HL-60 (cell line): Measurements from ENCODE around the gene NAV2.

ENCODE experiments used
- DNase-seq, 2 experiments: peaks; one replicate each; pipeline ENCODE4 v3.0.0-alpha.2; 2010 to 2020; ENCODE audit warnings: low read depth in 1 of 2, low spot score in 1 of 2
- H3K27ac ChIP-seq: fragments of 250-450 bp; sonication (Bioruptor Pico); replicated peaks from 2 replicates; pipeline ENCODE4 v1.5.1; 2020; ENCODE audit warnings: mild to moderate bottlenecking, moderate library complexity
- H3K27me3 ChIP-seq: fragments of 250-450 bp; sonication (Bioruptor Pico); 2 replicates; pipeline ENCODE4 v1.5.1; 2021; ENCODE audit warnings: mild to moderate bottlenecking, moderate library complexity; ENCODE audit not compliant: insufficient read depth, poor library complexity, severe bottlenecking
- H3K4me3 ChIP-seq: replicated peaks from 2 replicates; pipeline ENCODE4 v1.5.1; 2011; ENCODE audit warnings: mild to moderate bottlenecking, control low read depth, low read length; ENCODE audit not compliant: insufficient read depth
- CTCF ChIP-seq: IDR thresholded peaks from one replicate; pipeline ENCODE4 v1.5.1; 2011; ENCODE audit warnings: low read length, control low read depth, inconsistent platforms; ENCODE audit not compliant: insufficient read depth
- GABPA ChIP-seq: IDR thresholded peaks from 2 replicates; pipeline ENCODE4 v1.6.1; 2012; ENCODE audit warnings: low read depth
- POLR2AphosphoS5 ChIP-seq: IDR thresholded peaks from 2 replicates; pipeline ENCODE4 v1.6.1; 2012; ENCODE audit warnings: low read depth
- SPI1 ChIP-seq: IDR thresholded peaks from 2 replicates; pipeline ENCODE4 v1.6.1; 2012; ENCODE audit warnings: low read depth, mild to moderate bottlenecking, borderline replicate concordance
- TF ChIP-seq, protein P1 (sequence below): IDR thresholded peaks from 2 replicates; pipeline ENCODE4 v1.6.1; 2012; ENCODE audit warnings: low read depth; ENCODE audit not compliant: insufficient replicate concordance

Gene NAV2

GRCh38 chr11:19675397-19675796 is 37.2 kb upstream of the NAV2 start:
- Histone ChIP-seq H3K4me3 (no peak overlapping the region), H3K27me3 (no peaks in the 10 kb centered on the region), H3K27ac (no peak overlapping the region)
- TF ChIP-seq POLR2AphosphoS5, result no peak
- no peak for TF ChIP-seq SPI1
- no peak for TF ChIP-seq CTCF
- TF ChIP-seq, protein P1, sequence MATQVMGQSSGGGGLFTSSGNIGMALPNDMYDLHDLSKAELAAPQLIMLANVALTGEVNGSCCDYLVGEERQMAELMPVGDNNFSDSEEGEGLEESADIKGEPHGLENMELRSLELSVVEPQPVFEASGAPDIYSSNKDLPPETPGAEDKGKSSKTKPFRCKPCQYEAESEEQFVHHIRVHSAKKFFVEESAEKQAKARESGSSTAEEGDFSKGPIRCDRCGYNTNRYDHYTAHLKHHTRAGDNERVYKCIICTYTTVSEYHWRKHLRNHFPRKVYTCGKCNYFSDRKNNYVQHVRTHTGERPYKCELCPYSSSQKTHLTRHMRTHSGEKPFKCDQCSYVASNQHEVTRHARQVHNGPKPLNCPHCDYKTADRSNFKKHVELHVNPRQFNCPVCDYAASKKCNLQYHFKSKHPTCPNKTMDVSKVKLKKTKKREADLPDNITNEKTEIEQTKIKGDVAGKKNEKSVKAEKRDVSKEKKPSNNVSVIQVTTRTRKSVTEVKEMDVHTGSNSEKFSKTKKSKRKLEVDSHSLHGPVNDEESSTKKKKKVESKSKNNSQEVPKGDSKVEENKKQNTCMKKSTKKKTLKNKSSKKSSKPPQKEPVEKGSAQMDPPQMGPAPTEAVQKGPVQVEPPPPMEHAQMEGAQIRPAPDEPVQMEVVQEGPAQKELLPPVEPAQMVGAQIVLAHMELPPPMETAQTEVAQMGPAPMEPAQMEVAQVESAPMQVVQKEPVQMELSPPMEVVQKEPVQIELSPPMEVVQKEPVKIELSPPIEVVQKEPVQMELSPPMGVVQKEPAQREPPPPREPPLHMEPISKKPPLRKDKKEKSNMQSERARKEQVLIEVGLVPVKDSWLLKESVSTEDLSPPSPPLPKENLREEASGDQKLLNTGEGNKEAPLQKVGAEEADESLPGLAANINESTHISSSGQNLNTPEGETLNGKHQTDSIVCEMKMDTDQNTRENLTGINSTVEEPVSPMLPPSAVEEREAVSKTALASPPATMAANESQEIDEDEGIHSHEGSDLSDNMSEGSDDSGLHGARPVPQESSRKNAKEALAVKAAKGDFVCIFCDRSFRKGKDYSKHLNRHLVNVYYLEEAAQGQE, result no peak
- no peak for TF ChIP-seq GABPA
- no peak for DNase-seq

- TF ChIP-seq CTCF (no peak), SPI1 (no peak), POLR2AphosphoS5 (no peak), GABPA (no peak)
- TF ChIP-seq, protein P1, result no peak
- no peaks in the 10 kb centered on the region for H3K27me3 ChIP-seq
- DNase-seq, result no peak
- no peak overlapping the region for H3K4me3 ChIP-seq
- no peak overlapping the region for H3K27ac ChIP-seq
Observed at GRCh38 chr11:19676475-19677380, 35.9 kb upstream of the NAV2 start.

DNA sequence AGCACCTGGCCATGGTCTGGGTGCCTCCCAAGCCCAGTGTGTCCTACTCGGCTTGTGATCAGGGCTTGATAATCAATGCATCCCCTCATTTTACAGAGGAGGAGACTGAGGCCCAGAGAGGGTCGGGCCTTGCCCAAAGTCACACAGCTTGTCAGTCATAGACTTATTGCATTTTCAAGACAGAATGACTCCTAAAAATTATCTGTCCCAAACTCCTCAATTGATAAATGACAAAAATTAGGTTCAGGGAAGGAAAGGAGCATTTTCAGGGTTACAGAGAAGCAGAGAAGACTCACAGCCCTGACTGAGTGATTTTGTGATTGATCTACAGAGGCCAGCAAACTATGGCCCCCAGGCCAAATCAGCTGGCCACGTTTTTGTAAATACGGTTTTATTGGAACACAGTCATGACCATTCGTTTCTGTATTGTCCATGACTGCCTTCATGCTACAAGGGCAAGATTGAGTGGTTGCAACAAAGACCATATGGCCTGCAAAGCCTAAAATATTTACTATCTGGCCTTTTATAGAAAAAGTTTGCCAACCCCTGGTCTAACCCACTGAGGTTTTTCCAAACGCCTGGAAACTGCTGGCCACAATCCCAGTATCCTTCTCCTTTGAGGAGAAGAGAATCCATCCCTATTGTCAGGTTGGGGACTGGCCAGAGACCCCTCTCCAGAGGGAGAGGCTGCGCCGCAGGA is 35.1 kb upstream of the NAV2 start:
- Histone ChIP-seq H3K4me3 (no peak overlapping the region), H3K27ac (no peak overlapping the region), H3K27me3 (no peaks in the 10 kb centered on the region)
- no peak for TF ChIP-seq GABPA
- no peak for TF ChIP-seq CTCF
- TF ChIP-seq, protein P1, result no peak
- no peak for TF ChIP-seq POLR2AphosphoS5
- no peak for DNase-seq
